GM19351 (cell line): ENCODE data around the gene GLT6D1.
"Not testable (repeated sequence)": the region's sequence is repeated elsewhere in the genome, so short reads cannot be mapped to it uniquely, and the experiment has no call there.

Source experiments
- ATAC-seq: cut with Tn5 transposase; IDR thresholded peaks from one replicate; pipeline ENCODE4 v1.9.1; 2021; ENCODE audit warnings: mild to moderate bottlenecking, moderate library complexity; ENCODE audit not compliant: unreplicated experiment

Gene GLT6D1

GRCh38 chr9:135665795-135666189 lies 26.5 kb upstream of the GLT6D1 start:
- ATAC-seq, result no peak

GRCh38 chr9:135664801-135665794 lies 25.8 kb upstream of the GLT6D1 start:
- ATAC-seq, result no peak

GRCh38 chr9:135664266-135664665 lies 24.9 kb upstream of the GLT6D1 start:
- ATAC-seq, result no peak

GRCh38 chr9:135663857-135664256 lies 24.5 kb upstream of the GLT6D1 start:
- ATAC-seq, result no peak

GRCh38 chr9:135663451-135663770 lies 24.1 kb upstream of the GLT6D1 start:
- no peak for ATAC-seq

- no peak for ATAC-seq
Observed at GRCh38 chr9:135662758-135663450, 23.6 kb upstream of the GLT6D1 start, which contains the start of gene LCN9. Gene LCN9, plus strand, starts transcription at chr9:135663309. Its CDS starts 13 bp downstream, at chr9:135663322.

GRCh38 chr9:135661816-135662560 lies 22.6 kb upstream of the GLT6D1 start:
- no peak for ATAC-seq

- no peak for ATAC-seq
Observed at GRCh38 chr9:135660407-135660806, 21.1 kb upstream of the GLT6D1 start.

GRCh38 chr9:135659252-135659651 lies 19.9 kb upstream of the GLT6D1 start:
- no peak for ATAC-seq

GRCh38 chr9:135657416-135657815 lies 18.1 kb upstream of the GLT6D1 start:
- no peak for ATAC-seq

GRCh38 chr9:135655317-135655716 lies 16.0 kb upstream of the GLT6D1 start:
- ATAC-seq, result no peak

GRCh38 chr9:135650408-135650807 lies 11.1 kb upstream of the GLT6D1 start:
- no peak for ATAC-seq

- ATAC-seq, result no peak
Observed at GRCh38 chr9:135649508-135649907, 10.2 kb upstream of the GLT6D1 start.

- ATAC-seq, result no peak
Observed at GRCh38 chr9:135648494-135649410, 9.4 kb upstream of the GLT6D1 start.

GRCh38 chr9:135647884-135648283 lies 8.5 kb upstream of the GLT6D1 start:
- ATAC-seq, result no peak

GRCh38 chr9:135644631-135645218 lies 5.4 kb upstream of the GLT6D1 start:
- ATAC-seq, result no peak

- no peak for ATAC-seq
Observed at GRCh38 chr9:135641745-135642144, 2.4 kb upstream of the GLT6D1 start.

- no peak for ATAC-seq
Observed at GRCh38 chr9:135641047-135641446, 1.7 kb upstream of the GLT6D1 start.

- not testable (repeated sequence) for ATAC-seq
Observed at GRCh38 chr9:135636930-135637530, 2.3 kb downstream of the GLT6D1 start.
